Measurements from ENCODE around the gene CENPVL2. TPM values are rescaled to one million over a fixed set of nuclear protein-coding genes. Genes with fewer than 3 reads are reported as not detected.

The CENPVL2 gene
- total RNA-seq, 1 experiment from 2014 or later: 2.8 TPM

- WGBS (ENCODE audit: extremely low coverage, insufficient read length, low lambda C conversion rate): no CpG with 5 or more reads among the region's 5 CpGs
- H3K4me3 Mint-ChIP-seq: no peak overlapping the region
- no peak overlapping the region for H2BK15ac ChIP-seq (ENCODE audit: low read depth, low read length)
- no peak overlapping the region for H2BK20ac ChIP-seq (ENCODE audit: low read depth, low read length, poor library complexity, severe bottlenecking)
- no peaks in the 10 kb centered on the region for H3K23me2 ChIP-seq (ENCODE audit: insufficient read length, low read depth, low read length, poor library complexity, severe bottlenecking)
- H4K91ac ChIP-seq (ENCODE audit: insufficient read length, low read depth, low read length): no peak overlapping the region
- H4K20me1 ChIP-seq (ENCODE audit: control insufficient read depth, insufficient read depth, insufficient read length): no peaks in the 10 kb centered on the region
- no peaks in the 10 kb centered on the region for H3K9me3 ChIP-seq (ENCODE audit: control insufficient read depth, low read depth, low read length)
- peaks cover 44 to 54% of the 10 kb centered on the region in 2 experiments for H3K9me3 Mint-ChIP-seq
- no peaks in the 10 kb centered on the region for H3K79me1 ChIP-seq (ENCODE audit: insufficient read depth, low read depth, low read length, poor library complexity, severe bottlenecking)
- no peak overlapping the region for H3K4ac ChIP-seq (ENCODE audit: low read depth, low read length)
- H3K4me2 ChIP-seq (ENCODE audit: insufficient read depth, insufficient read length, low read length): no peak overlapping the region
- H3K79me2 ChIP-seq (ENCODE audit: insufficient read depth, low read length): no peaks in the 10 kb centered on the region
- no peak overlapping the region for H3K18ac ChIP-seq (ENCODE audit: insufficient read length, low read depth, low read length)
- H2AFZ ChIP-seq (ENCODE audit: low read length): no peak overlapping the region
- no peaks in the 10 kb centered on the region for H3K4me1 ChIP-seq (ENCODE audit: insufficient read depth, low read length)
- no peaks in the 10 kb centered on the region for H3K36me3 Mint-ChIP-seq (ENCODE audit: insufficient read depth in 1 of 3, low read depth in 3 of 3)
- H2BK120ac ChIP-seq (ENCODE audit: low read depth, low read length, poor library complexity, severe bottlenecking): no peak overlapping the region
- no peak overlapping the region for H4K5ac ChIP-seq (ENCODE audit: insufficient read length, low read depth, low read length)
- TF ChIP-seq, protein P1, sequence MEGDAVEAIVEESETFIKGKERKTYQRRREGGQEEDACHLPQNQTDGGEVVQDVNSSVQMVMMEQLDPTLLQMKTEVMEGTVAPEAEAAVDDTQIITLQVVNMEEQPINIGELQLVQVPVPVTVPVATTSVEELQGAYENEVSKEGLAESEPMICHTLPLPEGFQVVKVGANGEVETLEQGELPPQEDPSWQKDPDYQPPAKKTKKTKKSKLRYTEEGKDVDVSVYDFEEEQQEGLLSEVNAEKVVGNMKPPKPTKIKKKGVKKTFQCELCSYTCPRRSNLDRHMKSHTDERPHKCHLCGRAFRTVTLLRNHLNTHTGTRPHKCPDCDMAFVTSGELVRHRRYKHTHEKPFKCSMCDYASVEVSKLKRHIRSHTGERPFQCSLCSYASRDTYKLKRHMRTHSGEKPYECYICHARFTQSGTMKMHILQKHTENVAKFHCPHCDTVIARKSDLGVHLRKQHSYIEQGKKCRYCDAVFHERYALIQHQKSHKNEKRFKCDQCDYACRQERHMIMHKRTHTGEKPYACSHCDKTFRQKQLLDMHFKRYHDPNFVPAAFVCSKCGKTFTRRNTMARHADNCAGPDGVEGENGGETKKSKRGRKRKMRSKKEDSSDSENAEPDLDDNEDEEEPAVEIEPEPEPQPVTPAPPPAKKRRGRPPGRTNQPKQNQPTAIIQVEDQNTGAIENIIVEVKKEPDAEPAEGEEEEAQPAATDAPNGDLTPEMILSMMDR (conservative IDR thresholded peaks at IDR 0.05): no peak
- H3K56ac ChIP-seq (ENCODE audit: insufficient read length, low read depth, low read length): no peak overlapping the region
- H3K14ac ChIP-seq (ENCODE audit: insufficient read depth, low read length): no peak overlapping the region
- no peak overlapping the region for H2BK12ac ChIP-seq (ENCODE audit: insufficient read length, low read depth, low read length)
- H3T11ph ChIP-seq (ENCODE audit: low read length): no peak overlapping the region
- no peaks in the 10 kb centered on the region for H3K27me3 ChIP-seq (ENCODE audit: insufficient read depth, low read length)
- H4K8ac ChIP-seq (replicated peaks; ENCODE audit: insufficient read length, low read depth, low read length): no peak overlapping the region
- H3K27ac ChIP-seq (ENCODE audit: insufficient read length, low read depth, low read length): no peak overlapping the region
- H3K27ac Mint-ChIP-seq: no peak overlapping the region
- H3K23ac ChIP-seq (ENCODE audit: insufficient read length, low read depth, low read length): no peak overlapping the region
- H3K4me1 Mint-ChIP-seq: no peaks in the 10 kb centered on the region
- no peak overlapping the region for H3K9ac ChIP-seq (ENCODE audit: extremely low read depth, insufficient read length, low read length)
- DNase-seq: no peak
- no peak overlapping the region for H2AK5ac ChIP-seq (ENCODE audit: insufficient read length, low read length)
- peaks cover 7% of the 10 kb centered on the region; the same call in 1 of the 2 replicates for H3K27me3 Mint-ChIP-seq (ENCODE audit: low read depth)
- no peak overlapping the region for H2BK5ac ChIP-seq (ENCODE audit: insufficient read length, low read length)
These were observed 16.6 kb downstream of the CENPVL2 start for GRCh38 chrX:51665981-51666380.

All from H9 (cell line).